ENCODE results near the gene AADACL2.
"Not testable (repeated sequence)": the region's sequence is repeated elsewhere in the genome, so short reads cannot be mapped to it uniquely, and the experiment has no call there.

Gene AADACL2

DNA sequence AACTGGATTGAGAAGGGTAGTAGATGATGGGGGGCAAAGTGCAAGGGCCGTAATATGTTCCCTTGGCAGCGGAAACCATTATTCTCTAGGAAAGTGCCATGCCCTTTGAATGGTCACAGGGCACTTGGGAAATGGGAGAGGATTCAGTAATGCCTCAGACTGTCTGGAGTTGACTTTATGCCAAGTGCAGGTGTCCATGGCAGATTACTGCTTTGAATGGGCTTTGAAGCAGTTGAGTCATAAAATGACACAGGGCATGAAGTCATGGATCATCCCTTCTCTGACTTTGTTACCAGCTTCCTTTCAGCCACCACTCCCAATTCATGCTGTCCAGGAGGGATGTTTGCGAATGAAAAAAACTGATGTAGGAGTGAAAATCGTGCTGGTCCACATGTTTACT lies 20.1 kb downstream of the AADACL2 start:
- DNase-seq (ENCODE audit: extremely low read depth, low read depth), result no peak
- TF ChIP-seq, protein P1, sequence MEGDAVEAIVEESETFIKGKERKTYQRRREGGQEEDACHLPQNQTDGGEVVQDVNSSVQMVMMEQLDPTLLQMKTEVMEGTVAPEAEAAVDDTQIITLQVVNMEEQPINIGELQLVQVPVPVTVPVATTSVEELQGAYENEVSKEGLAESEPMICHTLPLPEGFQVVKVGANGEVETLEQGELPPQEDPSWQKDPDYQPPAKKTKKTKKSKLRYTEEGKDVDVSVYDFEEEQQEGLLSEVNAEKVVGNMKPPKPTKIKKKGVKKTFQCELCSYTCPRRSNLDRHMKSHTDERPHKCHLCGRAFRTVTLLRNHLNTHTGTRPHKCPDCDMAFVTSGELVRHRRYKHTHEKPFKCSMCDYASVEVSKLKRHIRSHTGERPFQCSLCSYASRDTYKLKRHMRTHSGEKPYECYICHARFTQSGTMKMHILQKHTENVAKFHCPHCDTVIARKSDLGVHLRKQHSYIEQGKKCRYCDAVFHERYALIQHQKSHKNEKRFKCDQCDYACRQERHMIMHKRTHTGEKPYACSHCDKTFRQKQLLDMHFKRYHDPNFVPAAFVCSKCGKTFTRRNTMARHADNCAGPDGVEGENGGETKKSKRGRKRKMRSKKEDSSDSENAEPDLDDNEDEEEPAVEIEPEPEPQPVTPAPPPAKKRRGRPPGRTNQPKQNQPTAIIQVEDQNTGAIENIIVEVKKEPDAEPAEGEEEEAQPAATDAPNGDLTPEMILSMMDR (IDR thresholded peaks at IDR 0.05; ENCODE audit: low read depth, low read length, missing control alignments), result no peak

DNA sequence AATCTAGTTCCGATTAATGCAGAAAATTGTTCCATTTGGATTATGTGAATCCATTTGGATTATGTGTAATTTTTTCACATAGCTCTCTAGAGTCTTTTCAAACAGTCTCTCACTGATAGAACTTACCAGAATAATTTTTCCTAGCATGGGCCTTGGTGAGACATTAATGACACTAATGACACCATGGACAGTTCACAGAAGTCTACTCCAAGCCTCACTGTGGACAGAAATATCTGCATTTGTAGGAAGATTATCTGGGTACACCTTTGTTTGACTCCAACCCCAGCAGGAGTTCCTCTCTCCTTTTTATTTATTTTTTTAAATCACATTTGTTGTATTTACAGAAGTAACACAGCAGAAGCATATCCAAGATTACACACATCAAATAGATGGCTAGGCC lies 27.9 kb downstream of the AADACL2 start:
- DNase-seq (ENCODE audit: extremely low read depth, low read depth), result no peak
- no peak overlapping the region for H3K4me3 ChIP-seq (replicated peaks; ENCODE audit: low read depth, low read length)
- TF ChIP-seq, protein P1 (IDR thresholded peaks at IDR 0.05; ENCODE audit: low read depth, low read length, missing control alignments), result no peak

More for the DNA sequence above, 20.1 kb downstream of the AADACL2 start:
- no peak overlapping the region for H3K4me3 ChIP-seq (replicated peaks; ENCODE audit: low read depth, low read length)

DNA sequence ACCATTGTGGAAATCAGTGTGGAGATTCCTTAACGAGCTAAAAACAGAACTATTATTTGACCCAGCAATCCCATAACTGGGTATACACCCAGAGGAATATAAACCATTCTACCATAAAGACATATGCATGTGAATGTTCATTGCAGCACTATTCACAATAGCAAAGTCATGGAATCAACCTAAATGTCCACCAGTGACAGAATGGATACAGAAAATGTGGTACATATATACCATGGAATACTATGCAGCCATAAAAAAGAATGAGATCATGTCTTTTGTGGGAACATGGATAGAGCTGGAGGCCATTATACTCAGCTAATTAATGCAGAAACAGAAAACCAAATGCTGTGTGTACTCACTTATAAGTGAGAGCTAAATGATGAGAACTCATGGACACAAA lies 31.0 kb downstream of the AADACL2 start:
- not testable (repeated sequence) for DNase-seq (ENCODE audit: extremely low read depth, low read depth); H3K4me3 ChIP-seq (replicated peaks; ENCODE audit: low read depth, low read length)

DNA sequence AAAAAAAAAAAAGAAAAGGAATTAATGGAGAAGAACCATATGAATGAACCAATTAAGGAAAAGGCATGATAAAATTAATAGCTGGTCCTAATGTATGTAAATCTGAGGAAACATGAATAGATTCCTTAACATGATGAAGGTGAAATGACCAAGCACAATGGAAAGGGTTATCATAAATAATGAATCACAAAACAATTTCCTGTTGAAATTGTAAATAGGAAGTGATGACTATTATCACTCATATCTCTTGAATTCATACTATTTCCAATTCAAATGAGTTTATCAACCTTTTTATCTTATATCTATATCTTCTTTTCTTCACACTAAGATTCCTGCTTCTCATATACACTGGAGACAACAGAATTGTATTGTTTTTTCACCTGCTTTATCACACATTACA lies 32.0 kb downstream of the AADACL2 start:
- TF ChIP-seq, protein P1 (IDR thresholded peaks at IDR 0.05; ENCODE audit: low read depth, low read length, missing control alignments), result no peak
- no peak for DNase-seq (ENCODE audit: extremely low read depth, low read depth)
- H3K4me3 ChIP-seq (replicated peaks; ENCODE audit: low read depth, low read length), result no peak overlapping the region

DNA sequence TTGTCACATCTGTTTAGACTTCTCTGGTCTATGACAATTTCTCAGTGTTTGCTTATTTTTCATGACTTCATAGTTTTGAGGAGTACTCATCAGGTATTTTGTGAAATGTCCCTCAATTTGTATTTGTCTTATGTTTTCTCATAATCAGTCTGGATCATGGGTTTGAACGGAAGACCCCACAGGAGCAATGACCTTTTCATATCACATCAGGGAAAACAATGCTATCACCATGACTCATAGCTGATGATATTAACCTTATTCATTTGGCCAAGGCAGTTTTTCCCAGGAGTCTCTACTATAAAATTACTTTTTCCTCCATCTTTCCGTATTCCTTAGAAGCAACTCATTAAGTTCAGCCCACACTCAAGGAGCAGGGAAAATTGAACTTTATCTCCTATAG lies 32.7 kb downstream of the AADACL2 start:
- no peak for DNase-seq (ENCODE audit: extremely low read depth, low read depth)
- TF ChIP-seq, protein P1 (IDR thresholded peaks at IDR 0.05; ENCODE audit: low read depth, low read length, missing control alignments), result no peak
- no peak overlapping the region for H3K4me3 ChIP-seq (replicated peaks; ENCODE audit: low read depth, low read length)

DNA sequence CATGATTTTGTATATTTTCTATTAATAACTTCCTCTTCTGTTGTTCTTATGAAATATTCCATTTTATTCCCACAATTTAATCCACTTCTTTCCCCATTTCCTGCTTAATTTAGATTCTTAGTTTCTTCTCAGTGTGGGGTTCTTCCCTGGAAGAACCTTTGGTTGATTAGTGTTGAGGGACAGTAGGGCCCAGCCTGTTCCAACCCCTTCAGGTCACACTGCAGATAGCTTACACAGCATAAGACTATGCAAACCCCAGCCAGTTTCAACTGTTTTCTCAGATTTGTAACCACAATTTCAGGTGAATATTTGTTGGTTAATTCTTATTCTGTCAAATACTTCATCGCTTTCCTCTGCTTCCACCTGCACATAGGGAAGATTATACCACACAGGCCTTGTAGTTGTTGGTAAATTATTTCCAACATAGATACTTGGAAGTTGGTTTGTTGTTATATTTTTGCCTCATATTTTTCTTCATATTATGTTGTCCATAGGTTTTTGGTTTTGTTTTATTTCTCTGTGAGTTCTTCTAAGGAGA lies 34.7 kb downstream of the AADACL2 start:
- H3K4me3 ChIP-seq (replicated peaks; ENCODE audit: low read depth, low read length), result no peak overlapping the region
- TF ChIP-seq, protein P1 (IDR thresholded peaks at IDR 0.05; ENCODE audit: low read depth, low read length, missing control alignments), result no peak
- no peak for DNase-seq (ENCODE audit: extremely low read depth, low read depth)

DNA sequence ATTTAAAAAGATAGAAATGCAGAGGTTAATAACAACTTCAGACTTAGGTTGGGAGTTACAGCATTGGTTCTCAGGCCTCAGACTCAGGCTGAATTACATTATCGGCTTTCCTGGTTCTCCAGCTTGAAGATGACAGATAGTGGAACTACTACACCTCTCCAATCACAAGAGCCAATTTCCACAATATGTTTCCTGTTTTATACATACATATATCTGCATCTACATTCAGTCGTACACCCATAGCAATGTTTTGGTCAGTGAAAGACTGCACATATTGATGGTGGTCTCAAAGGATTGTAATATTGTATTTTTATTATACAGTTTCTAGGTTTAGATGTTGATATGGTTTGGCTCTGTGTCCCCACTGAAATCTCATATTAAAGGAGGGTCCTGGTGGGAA lies 35.4 kb downstream of the AADACL2 start:
- TF ChIP-seq, protein P1 (IDR thresholded peaks at IDR 0.05; ENCODE audit: low read depth, low read length, missing control alignments), result no peak
- DNase-seq (ENCODE audit: extremely low read depth, low read depth), result no peak
- H3K4me3 ChIP-seq (replicated peaks; ENCODE audit: low read depth, low read length), result no peak overlapping the region

Data from HFF-Myc (cell line).